ENCODE results near the gene UBP1. TPM values are rescaled to one million over a fixed set of nuclear protein-coding genes. Genes with fewer than 3 reads are reported as not detected.
"Not testable (repeated sequence)": the region's sequence is repeated elsewhere in the genome, so short reads cannot be mapped to it uniquely, and the experiment has no call there.

UBP1 gene
- total RNA-seq, 1 donor from 2014 or later: 55.8 TPM

DNA sequence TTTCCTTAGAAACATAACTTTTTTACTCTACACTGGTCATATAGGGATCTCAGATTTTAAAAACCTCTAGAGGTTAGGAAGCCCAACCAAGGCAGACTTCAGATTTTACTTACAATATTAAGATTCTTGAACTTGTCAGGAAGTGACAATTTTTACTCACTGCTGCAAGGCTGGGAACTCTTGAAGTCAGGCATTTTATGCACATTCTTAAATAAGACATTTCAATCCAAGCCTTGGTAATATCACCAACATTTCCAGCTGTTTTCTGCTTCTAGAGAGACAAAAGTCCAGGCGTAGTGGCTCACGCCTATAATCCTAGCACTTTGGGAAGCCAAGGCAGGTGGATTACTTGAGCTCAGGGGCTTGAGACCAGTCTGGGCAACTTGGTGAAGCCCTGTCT, 33.6 kb upstream of the UBP1 start:
- TF ChIP-seq, protein P1, sequence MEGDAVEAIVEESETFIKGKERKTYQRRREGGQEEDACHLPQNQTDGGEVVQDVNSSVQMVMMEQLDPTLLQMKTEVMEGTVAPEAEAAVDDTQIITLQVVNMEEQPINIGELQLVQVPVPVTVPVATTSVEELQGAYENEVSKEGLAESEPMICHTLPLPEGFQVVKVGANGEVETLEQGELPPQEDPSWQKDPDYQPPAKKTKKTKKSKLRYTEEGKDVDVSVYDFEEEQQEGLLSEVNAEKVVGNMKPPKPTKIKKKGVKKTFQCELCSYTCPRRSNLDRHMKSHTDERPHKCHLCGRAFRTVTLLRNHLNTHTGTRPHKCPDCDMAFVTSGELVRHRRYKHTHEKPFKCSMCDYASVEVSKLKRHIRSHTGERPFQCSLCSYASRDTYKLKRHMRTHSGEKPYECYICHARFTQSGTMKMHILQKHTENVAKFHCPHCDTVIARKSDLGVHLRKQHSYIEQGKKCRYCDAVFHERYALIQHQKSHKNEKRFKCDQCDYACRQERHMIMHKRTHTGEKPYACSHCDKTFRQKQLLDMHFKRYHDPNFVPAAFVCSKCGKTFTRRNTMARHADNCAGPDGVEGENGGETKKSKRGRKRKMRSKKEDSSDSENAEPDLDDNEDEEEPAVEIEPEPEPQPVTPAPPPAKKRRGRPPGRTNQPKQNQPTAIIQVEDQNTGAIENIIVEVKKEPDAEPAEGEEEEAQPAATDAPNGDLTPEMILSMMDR (IDR thresholded peaks at IDR 0.05): no peak
- intact Hi-C loops (cut with DNase I): no loop called here

DNA sequence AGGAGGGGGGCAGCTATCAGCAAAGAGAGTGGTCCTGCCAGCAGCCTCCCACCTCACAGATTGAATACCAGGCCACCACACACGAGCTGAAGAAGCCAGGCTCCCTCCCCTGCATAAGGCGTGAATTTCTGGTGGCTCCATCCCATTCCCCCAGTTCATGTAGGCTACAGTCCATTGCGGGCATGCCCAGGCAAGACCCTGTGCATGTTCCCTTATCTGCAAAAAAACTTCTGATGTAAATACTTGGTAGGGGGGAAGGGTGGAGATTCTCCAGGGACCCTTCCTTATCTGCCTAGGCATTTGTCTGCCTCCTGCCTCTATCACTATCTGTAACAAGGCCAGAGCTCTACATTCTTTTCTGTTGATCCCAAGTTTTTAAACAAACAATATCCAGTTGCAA, 27.6 kb upstream of the UBP1 start:
- intact Hi-C loops (cut with DNase I): no loop called here
- H3K27me3 ChIP-seq: no peaks in the 10 kb centered on the region
- TF ChIP-seq, protein P1 (IDR thresholded peaks at IDR 0.05): no peak
- no peak for DNase-seq (ENCODE audit: low spot score in 2 of 2)
- no peak overlapping the region for H3K4me3 ChIP-seq
- H3K36me3 ChIP-seq: no peaks in the 10 kb centered on the region
- no peaks in the 10 kb centered on the region for H3K4me1 ChIP-seq
- no peak overlapping the region for H3K27ac ChIP-seq
- H3K9me3 ChIP-seq: no peaks in the 10 kb centered on the region

More for the DNA sequence above, 33.6 kb upstream of the UBP1 start:
- H3K4me3 ChIP-seq: no peak overlapping the region
- H3K36me3 ChIP-seq: no peaks in the 10 kb centered on the region
- no peaks in the 10 kb centered on the region for H3K9me3 ChIP-seq
- no peak overlapping the region for H3K27ac ChIP-seq
- H3K4me1 ChIP-seq: no peaks in the 10 kb centered on the region
- no peaks in the 10 kb centered on the region for H3K27me3 ChIP-seq
- DNase-seq (ENCODE audit: low spot score in 2 of 2): no peak

DNA sequence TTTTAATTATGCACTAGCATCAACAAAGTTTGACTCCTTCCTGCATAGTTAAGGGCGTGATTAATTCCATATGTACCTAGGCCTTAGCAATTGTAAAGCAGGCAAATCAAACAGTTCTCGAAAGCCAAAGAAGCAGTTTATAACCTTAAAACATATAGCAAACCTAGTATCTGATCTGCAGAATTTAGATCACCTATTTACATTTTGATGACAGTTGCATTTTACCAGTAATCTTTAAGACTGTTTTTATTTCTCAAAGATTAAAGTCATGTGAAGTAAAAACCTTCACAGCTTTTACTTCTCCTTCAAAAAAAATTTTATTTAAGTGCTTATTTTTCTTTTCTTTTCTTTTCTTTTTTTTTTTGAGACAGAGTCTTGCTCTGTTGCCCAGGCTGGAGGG, 20.9 kb upstream of the UBP1 start:
- Histone ChIP-seq H3K27me3 (no peaks in the 10 kb centered on the region), H3K4me1 (no peaks in the 10 kb centered on the region), H3K9me3 (peaks cover 0 to 16% of the 10 kb centered on the region in 2 donors), H3K27ac (no peak overlapping the region), H3K4me3 (no peak overlapping the region), H3K36me3 (peaks cover 0 to 7% of the 10 kb centered on the region in 2 donors)
- no peak for DNase-seq (ENCODE audit: low spot score in 2 of 2)
- TF ChIP-seq, protein P1 (IDR thresholded peaks at IDR 0.05): no peak
- intact Hi-C loops (cut with DNase I): no loop called here

- DNase-seq (ENCODE audit: low spot score in 2 of 2); H3K4me1 ChIP-seq; H3K27ac ChIP-seq; H3K27me3 ChIP-seq; H3K4me3 ChIP-seq; intact Hi-C loops (cut with DNase I); H3K36me3 ChIP-seq: not testable (repeated sequence)
- H3K9me3 ChIP-seq: peaks cover 0 to 16% of the 10 kb centered on the region in 2 donors
Measured at GRCh38 chr3:33459577-33459976, 19.4 kb upstream of the UBP1 start.

DNA sequence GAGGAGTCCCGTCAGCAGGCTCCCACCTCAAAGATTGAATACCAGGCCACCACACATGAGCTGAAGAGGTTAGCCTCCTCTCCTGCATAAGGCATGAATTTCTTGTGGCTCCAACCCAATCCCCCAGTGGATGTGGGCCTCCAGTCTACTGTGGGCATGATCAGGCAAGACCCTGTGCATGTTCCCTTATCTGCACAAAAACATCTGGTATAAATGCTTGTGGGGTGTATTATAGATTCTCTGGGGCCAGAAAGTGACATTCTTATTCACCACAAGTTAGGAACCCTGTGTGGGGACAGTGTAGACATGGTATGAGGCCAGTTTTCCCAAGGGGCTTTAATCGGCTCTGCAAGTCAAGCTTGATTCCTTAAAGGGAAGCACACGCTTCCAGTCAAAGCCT, 18.2 kb upstream of the UBP1 start:
- H3K36me3 ChIP-seq: peaks cover 0 to 7% of the 10 kb centered on the region in 2 donors
- H3K4me3 ChIP-seq: no peak overlapping the region
- peaks cover 0 to 16% of the 10 kb centered on the region in 2 donors for H3K9me3 ChIP-seq
- H3K4me1 ChIP-seq: no peaks in the 10 kb centered on the region
- H3K27me3 ChIP-seq: no peaks in the 10 kb centered on the region
- H3K27ac ChIP-seq: no peak overlapping the region
- no peak for DNase-seq (ENCODE audit: low spot score in 2 of 2)
- TF ChIP-seq, protein P1 (IDR thresholded peaks at IDR 0.05): no peak
- intact Hi-C loops (cut with DNase I): no loop called here

- Histone ChIP-seq H3K36me3 (peaks cover 0 to 7% of the 10 kb centered on the region in 2 donors), H3K27ac (no peak overlapping the region), H3K9me3 (peaks cover 0 to 16% of the 10 kb centered on the region in 2 donors), H3K4me3 (no peak overlapping the region), H3K27me3 (no peaks in the 10 kb centered on the region), H3K4me1 (no peaks in the 10 kb centered on the region)
- TF ChIP-seq, protein P1 (IDR thresholded peaks at IDR 0.05): no peak
- DNase-seq (ENCODE audit: low spot score in 2 of 2): no peak
- intact Hi-C loops (cut with DNase I): no loop called here
Measured at GRCh38 chr3:33456756-33457155, 16.6 kb upstream of the UBP1 start.

Measured in ascending aorta (tissue), 2 donors.